Stimulated activated CD8-positive, alpha-beta memory T cell treated with anti-CD3 and anti-CD28 coated beads, Interleukin-15, amount 100 ng/mL, for 48 hours (primary cell): ENCODE measurements around the gene NBPF20.
"Not testable (repeated sequence)": the region's sequence is repeated elsewhere in the genome, so short reads cannot be mapped to it uniquely, and the experiment has no call there.

ENCODE experiments used
- DNase-seq, 2 donors: peaks; one replicate each; pipeline ENCODE4 v3.0.0-alpha.2; 2020; ENCODE audit warnings: low read depth in 2 of 2

NBPF20 gene, protein sequence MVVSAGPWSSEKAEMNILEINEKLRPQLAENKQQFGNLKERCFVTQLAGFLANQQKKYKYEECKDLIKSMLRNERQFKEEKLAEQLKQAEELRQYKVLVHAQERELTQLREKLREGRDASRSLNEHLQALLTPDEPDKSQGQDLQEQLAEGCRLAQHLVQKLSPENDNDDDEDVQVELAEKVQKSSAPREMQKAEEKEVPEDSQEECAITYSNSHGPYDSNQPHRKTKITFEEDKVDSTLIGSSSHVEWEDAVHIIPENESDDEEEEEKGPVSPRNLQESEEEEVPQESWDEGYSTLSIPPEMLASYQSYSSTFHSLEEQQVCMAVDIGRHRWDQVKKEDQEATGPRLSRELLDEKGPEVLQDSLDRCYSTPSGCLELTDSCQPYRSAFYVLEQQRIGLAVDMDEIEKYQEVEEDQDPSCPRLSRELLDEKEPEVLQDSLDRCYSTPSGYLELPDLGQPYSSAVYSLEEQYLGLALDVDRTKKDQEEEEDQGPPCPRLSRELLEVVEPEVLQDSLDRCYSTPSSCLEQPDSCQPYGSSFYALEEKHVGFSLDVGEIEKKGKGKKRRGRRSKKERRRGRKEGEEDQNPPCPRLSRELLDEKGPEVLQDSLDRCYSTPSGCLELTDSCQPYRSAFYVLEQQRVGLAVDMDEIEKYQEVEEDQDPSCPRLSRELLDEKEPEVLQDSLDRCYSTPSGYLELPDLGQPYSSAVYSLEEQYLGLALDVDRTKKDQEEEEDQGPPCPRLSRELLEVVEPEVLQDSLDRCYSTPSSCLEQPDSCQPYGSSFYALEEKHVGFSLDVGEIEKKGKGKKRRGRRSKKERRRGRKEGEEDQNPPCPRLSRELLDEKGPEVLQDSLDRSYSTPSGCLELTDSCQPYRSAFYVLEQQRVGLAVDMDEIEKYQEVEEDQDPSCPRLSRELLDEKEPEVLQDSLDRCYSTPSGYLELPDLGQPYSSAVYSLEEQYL (N-terminal part only)

DNA sequence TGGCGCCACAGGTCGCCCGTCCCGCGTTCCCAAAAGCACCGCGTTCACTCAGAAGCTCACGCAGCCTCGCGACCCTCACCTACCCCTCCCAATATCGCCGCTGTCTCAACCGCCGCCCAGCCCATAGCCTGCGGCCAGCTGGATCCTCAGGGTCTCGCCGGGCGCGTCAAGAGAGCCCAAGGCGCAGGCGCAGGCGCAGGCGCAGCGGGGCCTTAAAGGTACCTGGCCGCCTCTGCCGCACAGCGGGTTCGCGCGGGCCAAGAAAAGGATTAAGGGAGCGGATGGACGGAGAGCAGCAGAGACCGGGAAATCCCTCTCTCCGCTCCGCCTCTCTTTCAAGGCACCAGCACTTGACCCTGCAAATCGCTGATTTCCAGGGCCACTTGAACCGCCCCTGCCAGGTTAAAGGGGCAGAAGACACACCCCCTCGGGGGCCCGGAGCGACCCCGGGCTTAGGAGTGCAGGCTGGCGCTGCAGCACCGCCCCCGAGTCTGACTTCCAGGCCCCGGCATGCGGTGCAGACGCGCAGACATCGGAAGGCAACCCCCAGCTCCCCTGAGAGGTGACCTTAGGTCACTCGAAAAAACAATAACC, at the start of gene NBPF20:
TSS of gene NBPF20 (minus strand) at position 168 of the 594 bp plus-strand sequence. CDS start 20,331 bp downstream, outside the sequence.
- DNase-seq = peak; percentile 67 to 73

DNA sequence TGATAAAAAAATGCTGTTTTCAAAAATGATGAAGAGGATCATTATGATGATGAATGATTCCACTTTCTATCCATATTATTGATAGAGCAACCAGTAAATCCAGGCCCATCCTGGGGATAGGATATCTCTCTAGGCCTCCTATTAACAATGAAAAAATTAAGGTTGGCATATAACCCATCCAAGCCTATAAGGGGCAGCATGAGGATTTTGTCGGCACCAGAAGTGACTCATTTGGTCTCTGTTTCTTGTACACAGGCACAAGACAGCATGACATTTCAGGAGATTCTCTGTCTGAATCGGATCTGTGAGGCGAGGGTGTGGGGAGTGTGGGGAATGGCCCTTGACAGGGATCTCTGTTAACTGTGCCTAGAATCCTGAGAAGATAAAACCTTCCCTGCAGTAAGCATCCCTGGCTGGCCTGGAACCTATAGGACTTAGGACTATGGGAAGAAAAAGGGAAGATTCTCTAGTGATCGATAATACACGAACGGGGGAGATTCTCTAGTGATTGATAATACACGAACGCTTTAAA, 49.5 kb upstream of the NBPF20 start:
- DNase-seq = not testable (repeated sequence)

DNA sequence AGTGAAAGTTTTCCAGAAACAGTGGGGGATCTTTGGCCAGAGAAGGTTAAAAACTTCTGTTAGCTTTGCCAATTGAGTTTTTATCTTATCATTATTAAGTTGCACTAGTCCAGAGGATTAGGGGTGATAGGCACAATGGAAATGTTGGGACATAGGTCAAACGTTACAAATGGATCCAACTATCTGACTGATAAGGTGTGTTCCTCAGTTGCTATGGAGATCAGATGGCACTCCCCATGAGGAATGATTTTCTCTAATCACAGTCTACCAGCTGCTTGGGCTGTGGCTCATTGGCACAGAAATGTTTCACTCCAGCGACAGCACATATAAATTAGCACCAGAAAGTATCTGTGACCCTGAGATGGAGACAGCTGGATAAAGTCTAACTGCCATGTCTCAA, 47.3 kb upstream of the NBPF20 start:
- DNase-seq = not testable (repeated sequence)

DNA sequence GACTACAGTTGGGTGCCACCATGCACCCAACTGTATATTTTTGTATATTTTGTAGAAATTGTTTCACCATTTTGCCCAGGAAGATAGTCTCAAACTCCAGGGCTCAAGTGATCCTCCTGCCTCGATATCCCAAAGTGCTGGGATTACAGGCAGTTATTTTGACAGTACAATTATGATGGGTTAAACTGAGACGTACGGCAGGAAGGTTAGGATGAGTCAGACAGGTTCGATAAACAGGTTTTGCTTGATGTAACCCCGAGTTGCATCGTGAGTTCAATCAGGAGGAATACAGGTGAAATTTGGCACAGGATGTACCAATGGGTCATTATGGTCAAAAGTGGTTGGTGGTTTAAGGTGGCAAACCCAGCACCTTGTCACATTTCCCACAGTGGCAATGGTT, 46.0 kb upstream of the NBPF20 start:
- DNase-seq = not testable (repeated sequence)

DNA sequence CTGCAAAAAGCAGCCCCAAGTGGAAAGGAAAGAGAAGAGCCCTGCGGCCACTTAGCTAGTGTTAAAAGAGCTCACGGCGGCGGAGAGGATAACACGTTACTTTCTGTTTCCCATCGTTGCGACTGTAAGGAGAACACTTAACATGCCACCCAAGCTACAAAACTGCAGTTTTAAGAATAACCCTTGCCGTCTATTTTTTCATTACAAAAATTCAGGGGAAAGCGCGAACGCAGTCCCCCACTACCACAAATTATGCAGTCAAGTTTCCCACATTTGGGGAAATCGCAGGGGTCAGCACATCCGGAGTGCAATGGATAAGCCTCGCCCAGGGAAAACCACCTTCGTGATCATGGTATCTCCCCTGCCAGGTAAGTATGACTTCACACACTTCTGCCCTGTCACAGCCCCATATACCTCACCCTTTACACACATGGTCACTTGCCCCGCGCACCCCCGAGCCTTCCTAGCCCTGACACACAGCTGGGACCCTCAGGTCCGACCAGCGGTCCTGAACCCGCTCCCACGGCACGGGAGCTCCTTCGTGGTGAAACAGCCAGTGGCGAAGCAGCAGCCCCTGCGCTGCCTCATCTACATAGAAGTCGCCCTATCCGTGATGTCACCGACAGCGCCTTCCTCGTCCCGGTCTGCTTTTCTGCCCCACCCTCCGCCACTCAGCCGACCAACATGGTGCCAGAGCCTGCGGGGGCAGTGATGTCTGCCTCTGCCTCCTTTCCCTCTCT, 40.2 kb upstream of the NBPF20 start:
- DNase-seq = peak; percentile 54 to 77

DNA sequence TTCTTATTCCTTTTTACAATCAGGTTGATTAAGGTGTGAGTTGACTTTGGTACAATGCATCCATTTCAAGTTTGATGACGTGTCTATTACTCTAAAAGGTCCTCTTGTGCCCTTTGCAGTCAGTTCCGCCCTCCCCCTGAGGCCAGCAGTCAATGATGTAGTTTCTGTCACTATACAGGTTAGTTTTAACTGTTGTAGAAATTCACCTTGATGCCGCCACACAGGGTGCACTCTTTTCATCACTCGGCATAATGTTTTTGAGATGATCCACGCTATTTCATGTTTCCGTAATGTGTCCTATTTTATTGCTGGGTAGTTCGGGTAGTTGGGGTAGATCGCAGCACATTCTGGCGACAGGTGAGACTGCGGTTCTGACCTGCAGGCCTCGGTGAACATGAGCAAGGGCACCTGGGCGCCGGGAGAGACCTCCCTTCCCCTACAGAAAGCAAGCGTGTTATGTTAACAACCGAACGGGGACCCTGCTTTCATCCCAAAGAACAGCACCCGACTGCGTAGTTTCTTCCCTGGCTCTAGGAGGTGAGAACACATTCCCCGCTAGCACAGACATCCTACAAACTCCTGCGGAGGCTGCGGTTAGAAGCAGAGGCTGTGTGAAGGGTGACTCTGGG, 39.4 kb upstream of the NBPF20 start:
- DNase-seq = not testable (repeated sequence)

DNA sequence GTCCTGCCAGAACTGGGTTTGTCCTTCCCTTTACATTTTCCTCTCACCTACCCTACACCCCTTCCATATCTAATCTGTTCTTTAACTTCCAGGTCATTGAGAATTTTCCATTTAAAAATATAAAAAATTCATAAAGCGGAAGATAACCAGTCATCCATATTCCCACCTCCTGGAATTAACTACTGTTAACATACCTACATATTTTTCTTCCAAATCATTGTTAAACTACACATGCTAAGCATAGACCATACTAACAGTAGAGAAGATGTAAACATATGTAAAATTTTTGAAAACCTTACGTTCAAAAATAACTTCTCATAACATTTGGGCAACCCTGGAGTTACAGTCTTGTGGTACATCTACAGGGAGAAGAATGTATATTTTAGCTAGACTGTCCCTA, 38.6 kb upstream of the NBPF20 start:
- DNase-seq = not testable (repeated sequence)

DNA sequence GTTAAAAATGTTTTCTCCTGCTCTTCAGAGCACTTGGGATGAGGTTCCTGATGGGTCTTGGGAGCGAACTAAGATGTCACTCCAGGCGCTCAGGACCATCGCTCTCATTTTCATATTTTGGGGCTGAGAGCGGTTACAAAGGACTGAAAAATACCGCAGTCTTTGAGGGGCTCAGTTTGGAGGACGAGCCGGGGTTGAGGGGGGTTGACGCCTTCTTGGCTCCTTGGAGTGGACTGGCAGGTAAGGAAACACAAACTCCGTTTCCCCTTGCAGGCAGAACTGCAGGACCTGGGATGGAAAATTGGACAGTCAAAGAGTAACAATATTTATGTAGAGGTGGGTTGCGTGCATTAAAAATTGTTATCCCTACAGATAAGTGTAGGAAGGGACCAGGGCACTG, 35.3 kb upstream of the NBPF20 start:
- DNase-seq = not testable (repeated sequence)

DNA sequence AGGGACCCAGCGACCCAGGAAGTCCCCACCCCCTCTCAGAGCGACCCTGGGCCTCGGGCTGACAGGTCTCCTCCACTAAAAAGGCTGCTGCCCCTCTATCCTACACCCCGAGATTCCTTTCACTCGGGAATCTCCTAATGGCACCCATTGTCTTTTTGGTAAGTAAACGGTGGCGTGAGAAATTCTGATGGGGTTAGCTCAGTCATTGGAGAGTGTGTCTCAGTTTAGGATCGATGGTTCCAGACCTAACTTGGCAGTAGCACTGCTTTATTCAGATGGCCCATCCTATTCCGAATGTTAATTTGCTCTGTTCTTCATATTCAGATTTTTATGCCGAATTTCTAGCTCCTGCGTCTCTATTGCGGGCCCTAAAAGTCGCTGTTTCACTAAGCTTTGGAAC, 34.6 kb upstream of the NBPF20 start:
- DNase-seq = not testable (repeated sequence)

DNA sequence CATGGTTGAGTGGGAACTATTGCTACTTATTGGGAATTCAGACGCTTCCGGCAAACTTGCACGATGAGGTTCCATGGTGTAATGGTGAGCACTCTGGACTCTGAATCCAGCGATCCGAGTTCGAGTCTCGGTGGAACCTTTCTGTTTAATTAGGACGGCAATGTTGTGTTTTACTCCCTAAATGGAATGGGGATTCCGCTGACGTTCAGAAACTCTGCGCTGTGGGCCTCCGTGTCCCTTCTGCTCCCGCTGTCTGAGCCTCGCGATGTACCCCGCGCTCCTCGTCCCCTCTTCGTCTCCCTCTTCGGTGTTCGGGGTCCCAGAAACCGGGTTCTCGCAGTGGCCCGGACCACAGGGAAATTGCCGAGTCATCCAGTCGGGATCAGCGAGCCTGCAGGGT, 34.2 kb upstream of the NBPF20 start:
- DNase-seq = not testable (repeated sequence)

DNA sequence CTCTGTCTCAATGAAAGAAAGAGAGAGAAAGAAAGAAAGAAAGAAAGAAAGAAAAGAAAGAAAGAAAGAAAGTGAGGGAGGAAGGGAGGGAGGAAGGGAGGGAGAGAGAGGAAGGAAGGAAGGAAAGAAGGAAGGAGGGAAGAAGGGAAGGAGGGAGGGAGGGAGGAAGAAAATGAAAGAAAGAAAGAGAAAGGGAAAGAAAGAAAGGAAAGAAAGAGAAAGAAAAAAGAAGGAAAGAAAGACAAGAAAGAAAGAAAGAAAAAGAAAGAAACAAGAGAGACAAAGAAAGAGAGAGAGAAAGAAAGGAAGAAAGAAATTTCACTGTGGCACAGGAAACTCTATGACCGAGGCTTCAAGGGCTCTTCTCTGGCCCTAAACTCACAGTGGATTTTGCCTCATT, 33.7 kb upstream of the NBPF20 start:
- not testable (repeated sequence) for DNase-seq

DNA sequence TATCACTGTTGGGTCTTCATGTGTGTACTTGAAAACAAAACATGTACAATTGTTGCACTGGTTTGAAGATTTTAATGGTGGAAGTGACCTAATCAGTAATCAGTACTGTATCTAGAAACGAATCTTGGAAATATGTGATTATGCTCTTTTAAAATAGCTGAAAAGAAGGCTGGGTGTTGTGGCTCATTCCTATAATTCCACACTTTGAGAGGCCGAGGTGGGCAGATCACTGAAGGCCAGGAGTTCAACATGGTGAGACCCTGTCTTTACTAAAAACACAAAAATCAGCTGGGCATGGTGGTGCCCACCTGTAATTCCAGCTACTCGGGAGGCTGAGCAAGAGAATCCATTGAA, 29.4 kb upstream of the NBPF20 start:
- not testable (repeated sequence) for DNase-seq

DNA sequence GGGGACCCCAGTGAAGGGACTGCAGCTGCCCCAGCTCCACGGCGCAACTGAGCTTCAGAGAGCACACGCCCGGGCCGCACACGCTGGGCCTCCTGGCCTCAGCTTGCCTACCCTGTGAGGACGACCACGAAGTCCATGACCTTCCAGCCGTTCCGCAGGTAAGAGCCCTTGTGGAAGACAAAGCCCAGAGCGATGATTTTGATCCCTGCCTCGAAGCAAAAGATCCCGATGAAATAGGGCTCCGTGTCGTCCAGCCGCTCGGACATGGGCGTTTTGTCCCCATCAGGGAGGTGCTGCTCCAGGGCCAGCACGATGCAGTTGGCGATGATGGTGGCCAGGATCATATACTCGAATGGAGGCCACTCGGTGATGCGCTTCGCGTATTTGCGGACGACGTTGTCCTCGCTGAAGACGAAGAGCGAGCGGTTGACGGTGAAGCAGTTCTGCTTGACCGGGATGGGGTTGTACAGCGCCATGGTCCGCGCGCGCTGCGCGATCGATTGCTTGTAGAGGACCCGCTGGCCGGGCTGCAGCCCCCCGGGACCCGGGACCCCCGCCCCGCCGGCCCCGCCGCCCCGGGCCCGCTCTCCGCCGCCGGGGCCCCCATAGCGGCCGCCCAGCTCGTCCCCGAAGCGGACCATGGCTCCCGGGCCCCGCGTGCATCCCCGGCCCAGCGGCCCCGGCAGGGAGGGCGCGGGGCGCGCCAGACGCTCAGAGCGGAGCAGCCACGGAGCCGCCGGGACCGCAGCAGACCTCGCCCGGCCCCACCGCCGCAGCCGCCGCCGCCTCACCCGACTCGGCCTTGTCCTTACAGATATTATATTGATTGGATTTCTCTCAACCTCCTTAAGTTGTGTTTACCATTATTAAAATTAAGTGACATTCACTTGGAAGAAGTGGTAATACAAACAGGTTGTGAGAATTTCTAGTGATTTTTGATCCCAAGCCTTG, 28.7 kb upstream of the NBPF20 start:
- DNase-seq = not testable (repeated sequence)

DNA sequence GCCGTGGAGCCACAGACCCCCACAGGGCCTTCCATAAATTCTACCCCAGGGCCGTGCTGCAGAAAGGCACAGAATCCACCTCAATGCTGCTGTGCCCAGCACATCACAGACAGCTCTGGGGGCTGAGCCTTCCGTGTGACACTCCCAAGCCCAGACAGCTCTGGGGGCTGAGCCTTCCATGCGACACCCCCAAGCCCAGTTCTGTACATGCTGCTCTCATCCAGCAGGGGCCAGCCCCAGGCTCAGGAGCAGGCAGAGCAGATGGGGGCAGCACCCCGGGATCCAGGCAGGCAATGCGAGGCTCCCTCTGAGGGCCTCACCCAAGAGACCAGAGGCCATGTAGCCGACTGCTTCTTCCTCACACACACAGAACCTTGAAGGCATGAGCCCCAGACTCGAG, 27.1 kb upstream of the NBPF20 start:
- DNase-seq = not testable (repeated sequence)

DNA sequence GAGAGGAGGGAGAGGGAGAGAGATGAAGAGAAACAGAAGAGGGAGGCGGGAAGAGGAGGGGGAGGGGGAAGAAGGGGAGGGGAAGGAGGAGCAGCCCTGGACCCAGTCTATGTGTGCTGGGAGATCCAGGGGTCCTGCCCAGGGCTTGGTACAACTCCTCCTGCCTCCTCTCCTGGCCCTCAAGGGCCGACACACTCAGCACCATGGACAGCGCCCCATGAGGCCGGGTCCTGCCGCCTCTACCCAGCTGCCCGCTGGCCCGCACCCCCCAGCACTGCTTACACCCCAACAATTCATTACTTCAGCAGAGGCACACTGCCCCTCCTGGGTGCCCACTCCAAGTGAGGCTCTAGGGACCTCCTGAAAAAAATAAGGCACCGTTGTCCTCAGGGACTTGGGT, 26.5 kb upstream of the NBPF20 start:
- DNase-seq = not testable (repeated sequence)

DNA sequence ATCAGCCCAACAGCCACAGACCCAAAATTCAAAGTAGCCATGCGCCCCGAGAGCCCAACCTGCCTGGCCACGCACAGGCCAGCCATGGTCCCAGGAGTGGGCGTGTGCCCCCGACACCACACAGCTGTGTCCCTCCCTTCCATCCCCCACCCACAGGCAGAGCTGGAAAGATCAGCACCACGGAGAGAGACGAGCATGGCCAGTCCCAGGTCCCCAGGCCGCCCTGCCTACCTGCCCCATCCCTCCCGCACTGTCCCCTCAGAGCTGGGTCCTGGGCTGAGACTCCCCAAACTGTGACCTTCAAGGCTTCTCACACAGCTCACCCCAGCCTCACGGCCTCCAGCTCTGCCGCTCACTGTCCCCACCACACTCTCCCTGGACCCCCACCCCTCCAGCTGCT, 19.8 kb upstream of the NBPF20 start:
- DNase-seq = not testable (repeated sequence)

DNA sequence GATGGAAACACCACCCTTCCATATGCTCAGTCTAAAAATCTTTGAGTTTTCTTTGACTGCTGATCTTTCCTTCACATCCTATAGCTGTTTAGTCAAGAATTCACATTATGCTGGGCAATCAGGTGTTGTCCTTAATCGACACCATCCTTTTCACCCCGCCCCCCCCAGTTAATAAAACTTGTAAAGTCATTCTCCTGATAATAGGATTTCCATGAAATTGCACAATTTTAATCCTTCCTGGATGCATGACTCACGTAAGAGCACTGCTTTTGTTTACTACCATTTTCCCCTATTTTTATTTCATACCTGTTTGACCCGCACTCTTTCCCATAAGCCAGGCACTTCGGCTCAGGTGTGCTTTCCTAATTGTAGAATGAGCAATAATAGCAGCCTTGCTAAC, 16.9 kb upstream of the NBPF20 start:
- DNase-seq = not testable (repeated sequence)

DNA sequence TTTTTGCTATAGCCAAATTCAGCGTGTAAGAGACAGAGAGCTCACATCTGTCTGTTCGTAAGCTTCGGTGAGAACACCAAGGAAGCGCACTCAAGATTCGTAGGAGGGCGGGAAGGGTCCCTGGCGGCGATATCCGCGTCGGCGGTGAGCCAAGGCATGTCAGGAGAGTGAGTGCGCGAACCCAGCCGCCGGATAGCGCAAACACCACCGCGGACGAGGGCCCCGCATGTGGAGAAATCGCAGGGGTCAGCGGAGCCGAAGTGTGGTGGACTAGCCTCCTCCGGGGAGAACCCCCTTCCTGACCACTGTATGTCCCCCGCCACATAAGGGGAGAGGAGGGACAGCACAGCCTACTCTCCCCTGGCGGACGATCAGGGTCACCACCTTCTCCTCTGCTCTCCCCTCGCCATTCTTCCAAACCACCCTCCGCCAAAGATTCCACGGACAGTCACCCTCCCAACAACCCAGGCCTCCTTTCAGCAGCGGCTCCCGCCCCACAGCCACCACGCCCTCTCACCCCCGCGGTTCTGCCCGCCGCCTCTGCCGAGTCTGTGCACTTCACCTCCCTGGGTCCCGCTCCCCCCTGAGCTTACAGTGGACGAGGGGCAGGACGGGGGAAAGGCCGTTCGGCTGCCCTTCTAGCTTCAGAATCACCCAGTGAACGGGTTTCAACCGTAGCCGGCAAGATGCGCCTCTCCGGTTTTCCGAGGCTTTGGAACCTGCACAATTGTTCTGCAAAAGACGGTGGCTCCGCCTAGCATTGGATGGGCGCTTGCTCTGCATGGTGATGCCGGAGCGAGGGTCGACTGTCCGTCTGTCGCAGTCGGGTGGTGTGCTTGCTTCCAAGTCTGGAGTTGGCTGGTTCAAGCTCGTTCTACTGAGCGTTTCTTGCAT, 6.2 kb upstream of the NBPF20 start:
- DNase-seq = not testable (repeated sequence)
